Skeletal muscle tissue (tissue), 4 donors: ENCODE results near the gene KIN. TPM values are rescaled to one million over a fixed set of nuclear protein-coding genes. Genes with fewer than 3 reads are reported as not detected.
"Not testable (repeated sequence)": the region's sequence is repeated elsewhere in the genome, so short reads cannot be mapped to it uniquely, and the experiment has no call there.

Source experiments
- H3K27ac ChIP-seq: one replicate; pipeline ENCODE4 v1.7.0; 2013; ENCODE audit warnings: mild to moderate bottlenecking, low read depth, low read length, inconsistent platforms
- H3K27me3 ChIP-seq, 3 donors: one replicate each; pipeline ENCODE4 v1.7.0; 2013; ENCODE audit warnings: low read length in 3 of 3; ENCODE audit not compliant: control insufficient read depth in 3 of 3, insufficient read depth in 3 of 3
- H3K36me3 ChIP-seq, 3 donors: one replicate each; pipeline ENCODE4 v1.7.0; 2013; ENCODE audit warnings: low read length in 3 of 3; ENCODE audit not compliant: control insufficient read depth in 3 of 3, insufficient read depth in 3 of 3
- H3K4me1 ChIP-seq, 3 donors: one replicate each; pipeline ENCODE4 v1.7.0; 2013; ENCODE audit warnings: low read length in 3 of 3, mild to moderate bottlenecking in 3 of 3; ENCODE audit not compliant: control insufficient read depth in 3 of 3, insufficient read depth in 3 of 3
- H3K4me3 ChIP-seq, 3 donors: one replicate each; pipeline ENCODE4 v1.7.0; 2013; ENCODE audit warnings: low read length in 3 of 3
- H3K9ac ChIP-seq, 3 donors: one replicate each; pipeline ENCODE4 v1.7.0; 2013; ENCODE audit warnings: low read length in 3 of 3, mild to moderate bottlenecking in 3 of 3, moderate library complexity in 2 of 3, low read depth in 1 of 3
- H3K9me3 ChIP-seq, 3 donors: one replicate each; pipeline ENCODE4 v1.7.0; 2013; ENCODE audit warnings: low read length in 3 of 3; ENCODE audit not compliant: control insufficient read depth in 3 of 3
- total RNA-seq: library from RNA; depleted of rRNA; stranded (reverse); fragments of >200 nt; gene quantifications from one replicate; pipeline ENCODE4 v1.2.3, GENCODE V29; 2014
- donor health status: Osteomylitis.

KIN gene
- total RNA-seq, 1 donor from 2014 or later = 8.4 TPM

- not testable (repeated sequence) for H3K9ac ChIP-seq, H3K27me3 ChIP-seq, H3K4me1 ChIP-seq, H3K4me3 ChIP-seq, H3K27ac ChIP-seq, H3K9me3 ChIP-seq
- H3K36me3 ChIP-seq = peaks cover 10 to 38% (median 27%) of the 10 kb centered on the region in 3 donors
Observed at GRCh38 chr10:7782194-7782593, 5.6 kb downstream of the KIN start.

DNA sequence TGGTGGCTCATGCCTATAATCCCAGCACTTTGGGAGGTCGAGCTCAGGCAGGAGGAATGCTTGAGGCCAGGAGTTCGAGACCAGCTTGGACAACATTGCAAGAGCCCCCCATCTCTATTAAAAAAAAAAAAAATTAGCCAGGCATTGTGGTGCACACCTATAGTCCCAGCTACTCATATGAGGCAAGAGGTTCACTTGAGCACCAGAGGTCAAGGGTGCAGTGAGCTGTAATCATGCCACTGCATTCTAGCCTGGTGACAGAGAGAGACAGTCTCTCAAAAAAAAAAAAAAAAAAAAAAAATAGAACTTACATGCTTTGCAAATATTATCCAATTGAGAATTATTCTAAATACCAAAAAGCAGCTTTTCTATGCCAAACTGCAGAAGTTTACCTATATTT is 11.0 kb downstream of the KIN start:
- Histone ChIP-seq H3K27me3 (no peaks in the 10 kb centered on the region), H3K4me1 (no peaks in the 10 kb centered on the region), H3K4me3 (no peak overlapping the region), H3K9me3 (no peaks in the 10 kb centered on the region), H3K36me3 (peaks cover 19 to 54% (median 45%) of the 10 kb centered on the region in 3 donors), H3K9ac (no peak overlapping the region), H3K27ac (no peak overlapping the region)

GRCh38 chr10:7773845-7774801 is 13.7 kb downstream of the KIN start:
- H3K27me3 ChIP-seq = no peaks in the 10 kb centered on the region
- H3K27ac ChIP-seq = no peak overlapping the region

GRCh38 chr10:7768417-7768816 is 19.4 kb downstream of the KIN start:
- no peak overlapping the region for H3K27ac ChIP-seq
- H3K27me3 ChIP-seq = no peaks in the 10 kb centered on the region
- no peaks in the 10 kb centered on the region for H3K4me1 ChIP-seq
- no peak overlapping the region for H3K4me3 ChIP-seq
- no peaks in the 10 kb centered on the region for H3K9me3 ChIP-seq
- H3K36me3 ChIP-seq = peaks cover 16 to 38% (median 33%) of the 10 kb centered on the region in 3 donors
- H3K9ac ChIP-seq = no peak overlapping the region

More at GRCh38 chr10:7773845-7774801, 13.7 kb downstream of the KIN start:
- Histone ChIP-seq H3K36me3 (peaks cover 19 to 38% (median 35%) of the 10 kb centered on the region in 3 donors), H3K9me3 (no peaks in the 10 kb centered on the region), H3K4me1 (no peaks in the 10 kb centered on the region), H3K4me3 (no peak overlapping the region), H3K9ac (no peak overlapping the region)

GRCh38 chr10:7767209-7767608 is 20.6 kb downstream of the KIN start:
- Histone ChIP-seq H3K4me1 (no peaks in the 10 kb centered on the region), H3K27ac (no peak overlapping the region), H3K9ac (no peak overlapping the region), H3K4me3 (no peak overlapping the region), H3K27me3 (no peaks in the 10 kb centered on the region), H3K36me3 (peaks cover 23 to 44% (median 27%) of the 10 kb centered on the region in 3 donors), H3K9me3 (no peaks in the 10 kb centered on the region)

DNA sequence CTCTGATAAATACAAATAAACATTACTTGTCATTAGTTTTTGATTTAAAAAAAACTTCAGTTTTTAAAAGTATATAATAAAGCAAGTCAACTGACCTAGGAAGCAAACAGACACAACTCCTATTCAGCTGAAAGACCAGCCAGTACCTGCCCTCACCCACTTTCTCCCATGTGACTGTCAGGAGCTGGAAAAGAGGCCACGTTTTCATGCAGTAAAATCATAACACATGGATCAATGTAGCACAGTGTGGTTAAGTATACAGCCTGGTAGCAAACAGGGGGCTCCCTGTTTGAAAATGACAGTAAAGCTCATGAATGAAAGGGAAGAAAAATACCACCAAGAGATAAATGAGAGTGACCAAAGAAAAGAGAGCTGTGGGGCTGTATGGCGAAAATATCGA is 21.6 kb downstream of the KIN start:
- Histone ChIP-seq H3K9me3 (no peaks in the 10 kb centered on the region), H3K4me1 (no peaks in the 10 kb centered on the region), H3K27me3 (no peaks in the 10 kb centered on the region), H3K9ac (no peak overlapping the region), H3K36me3 (peaks cover 31 to 53% (median 37%) of the 10 kb centered on the region in 3 donors), H3K4me3 (no peak overlapping the region), H3K27ac (no peak overlapping the region)

GRCh38 chr10:7763929-7764328 is 23.9 kb downstream of the KIN start:
- Histone ChIP-seq H3K4me3 (no peak overlapping the region), H3K27ac (no peak overlapping the region), H3K4me1 (no peaks in the 10 kb centered on the region), H3K36me3 (peaks cover 33 to 50% (median 44%) of the 10 kb centered on the region in 3 donors), H3K9me3 (no peaks in the 10 kb centered on the region), H3K27me3 (no peaks in the 10 kb centered on the region), H3K9ac (no peak overlapping the region)

- H3K9ac ChIP-seq = no peak overlapping the region
- H3K27ac ChIP-seq = no peak overlapping the region
- H3K36me3 ChIP-seq = peaks cover 23 to 63% (median 44%) of the 10 kb centered on the region in 3 donors
- H3K27me3 ChIP-seq = no peaks in the 10 kb centered on the region
- no peaks in the 10 kb centered on the region for H3K9me3 ChIP-seq
- no peaks in the 10 kb centered on the region for H3K4me1 ChIP-seq
- no peak overlapping the region for H3K4me3 ChIP-seq
Observed at GRCh38 chr10:7756360-7756992, 31.3 kb downstream of the KIN start.

DNA sequence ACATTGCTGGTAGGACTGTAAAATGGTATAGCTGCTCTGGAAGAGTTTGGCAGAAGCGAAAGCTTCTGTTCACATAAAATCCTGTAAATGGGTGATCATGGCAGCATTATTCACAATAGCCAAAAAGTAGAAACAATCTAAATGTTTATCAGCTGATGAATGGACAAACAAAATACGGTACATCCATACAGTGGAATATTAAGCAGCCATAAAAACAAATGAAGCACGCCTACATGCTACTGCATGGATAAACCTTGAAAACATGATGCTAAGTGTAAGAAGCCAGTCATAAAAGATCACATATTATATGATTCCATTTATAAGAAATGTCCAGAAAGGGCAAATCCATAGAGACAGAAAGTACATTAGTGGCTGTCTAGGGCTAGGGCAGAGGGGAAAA is 32.7 kb downstream of the KIN start:
- H3K9me3 ChIP-seq = no peaks in the 10 kb centered on the region
- H3K27ac ChIP-seq = no peak overlapping the region
- no peaks in the 10 kb centered on the region for H3K27me3 ChIP-seq
- H3K4me1 ChIP-seq = no peaks in the 10 kb centered on the region
- H3K36me3 ChIP-seq = peaks cover 18 to 52% (median 38%) of the 10 kb centered on the region in 3 donors
- H3K9ac ChIP-seq = no peak overlapping the region
- no peak overlapping the region for H3K4me3 ChIP-seq

GRCh38 chr10:7752251-7752650 is 35.5 kb downstream of the KIN start:
- H3K4me1 ChIP-seq = no peaks in the 10 kb centered on the region
- H3K36me3 ChIP-seq = peaks cover 16 to 38% (median 28%) of the 10 kb centered on the region in 3 donors
- H3K27me3 ChIP-seq = no peaks in the 10 kb centered on the region
- H3K27ac ChIP-seq = no peak overlapping the region
- no peak overlapping the region for H3K4me3 ChIP-seq
- no peaks in the 10 kb centered on the region for H3K9me3 ChIP-seq
- no peak overlapping the region for H3K9ac ChIP-seq
